NCI-H2196 (cell line): ENCODE data around the gene TM4SF5.
"Not testable (repeated sequence)": the region's sequence is repeated elsewhere in the genome, so short reads cannot be mapped to it uniquely, and the experiment has no call there.

Source experiments
- DNase-seq: peaks from one replicate; lab custom pipeline; 2025; ENCODE audit not compliant: unreplicated experiment; lab: John Stamatoyannopoulos, UW

TM4SF5 gene

DNA sequence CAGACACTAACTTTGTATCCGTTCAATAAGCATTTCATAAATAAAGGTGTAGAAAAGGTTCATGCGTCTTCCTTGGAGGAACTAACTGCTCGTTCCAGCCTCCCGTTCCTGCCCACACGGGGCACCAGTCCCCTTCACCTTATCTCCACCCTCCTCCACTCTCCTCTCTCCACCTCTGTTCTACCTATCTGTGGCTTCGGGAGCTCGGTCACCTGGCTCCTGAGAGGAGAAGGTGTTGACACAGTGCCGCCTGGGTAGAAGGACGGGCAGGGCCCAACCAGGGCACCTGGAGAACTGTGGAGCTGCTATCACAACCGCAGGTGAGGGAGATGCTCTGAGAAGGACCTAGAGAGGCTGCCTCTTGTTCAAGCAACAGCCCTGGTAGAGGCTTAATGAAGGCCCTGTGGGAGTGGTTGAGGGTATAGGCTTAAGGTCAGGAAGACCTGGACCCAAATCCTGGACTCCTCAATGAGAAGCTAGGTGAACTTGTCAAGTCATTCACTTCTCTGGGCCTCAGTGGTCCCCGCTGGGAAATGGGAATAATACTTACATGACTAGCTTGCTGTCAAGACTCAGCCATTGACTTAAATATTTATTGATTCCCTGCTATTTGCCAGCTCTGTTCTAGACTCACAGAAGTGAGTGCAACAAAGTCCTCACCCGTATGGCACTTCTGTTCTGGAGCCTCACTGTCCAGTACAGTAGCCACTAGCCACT, 51.8 kb downstream of the TM4SF5 start:
- DNase-seq = no peak

DNA sequence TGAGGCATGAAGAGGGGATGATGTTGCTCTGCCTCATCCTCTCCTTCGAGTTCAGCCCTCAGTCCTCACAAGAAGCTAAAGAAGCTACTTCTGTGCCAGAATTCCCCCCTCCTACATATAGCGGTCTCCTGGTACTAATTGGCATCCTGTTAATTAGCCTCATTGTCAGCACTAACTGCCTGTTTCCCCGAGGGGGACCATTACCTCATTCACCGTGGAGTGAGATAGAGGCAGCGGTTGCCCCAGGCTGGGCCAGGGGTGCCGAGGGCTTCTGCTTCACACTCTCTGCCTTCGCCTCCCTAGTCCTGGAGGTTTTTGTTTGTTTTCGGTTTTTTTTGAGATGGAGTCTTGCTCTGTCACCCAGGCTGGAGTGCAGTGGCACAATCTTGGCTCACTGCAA, 55.7 kb downstream of the TM4SF5 start:
- no peak for DNase-seq

DNA sequence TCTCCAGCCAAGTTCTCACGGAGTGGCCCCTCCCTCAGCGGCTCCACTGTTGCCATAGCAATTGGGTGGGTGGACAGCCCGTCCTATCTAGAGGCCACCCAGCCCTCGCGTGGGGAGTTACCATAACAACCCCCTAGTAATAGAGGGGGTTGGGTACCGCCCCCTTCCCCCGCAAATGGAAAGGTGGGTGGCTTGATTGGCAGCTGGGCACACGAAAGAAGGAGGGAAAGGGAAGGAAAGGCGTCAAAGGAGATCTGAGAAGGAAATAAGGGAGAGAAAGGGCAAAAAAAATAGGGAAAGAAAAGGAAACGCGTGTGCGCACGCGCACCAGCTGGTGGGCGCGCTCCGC, 61.1 kb downstream of the TM4SF5 start:
- DNase-seq = not testable (repeated sequence)
